ENCODE data around the gene CYBB.

Gene CYBB

GRCh38 chrX:37840931-37841330 lies 61.1 kb downstream of the CYBB start:
- DNase-seq (ENCODE audit: low read depth, low spot score), result no peak

- no peak for DNase-seq (ENCODE audit: low read depth, low spot score)
These were observed 64.8 kb downstream of the CYBB start for GRCh38 chrX:37844622-37845021.

- DNase-seq (ENCODE audit: low read depth, low spot score), result peak; percentile 15
These were observed 66.3 kb downstream of the CYBB start for GRCh38 chrX:37846141-37846540.

DNA sequence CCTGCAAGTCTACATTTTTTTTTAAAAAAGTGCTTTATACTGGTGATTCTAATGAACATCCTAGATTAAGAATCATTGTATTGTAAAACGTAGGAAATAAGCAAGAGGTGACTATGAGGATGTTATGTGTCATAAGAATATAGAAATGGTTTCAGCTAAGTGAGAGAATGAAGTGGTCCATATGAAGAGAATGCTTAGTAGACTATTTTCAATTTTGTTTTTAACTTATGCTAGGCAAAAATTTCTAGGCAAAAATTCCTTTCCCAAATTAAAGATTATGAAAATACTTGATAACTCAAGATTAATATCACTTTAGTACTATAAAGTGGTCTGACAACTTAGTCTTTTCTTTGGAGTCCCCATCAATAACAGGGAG lies 66.7 kb downstream of the CYBB start:
- no peak for DNase-seq (ENCODE audit: low read depth, low spot score)

GRCh38 chrX:37846934-37847732 lies 67.3 kb downstream of the CYBB start, which contains the start of gene DYNLT3:
DYNLT3 (minus strand) TSS chrX:37847571; CDS start chrX:37847510, 61 bp downstream.
- DNase-seq (ENCODE audit: low read depth, low spot score), result peak; percentile 84

DNA sequence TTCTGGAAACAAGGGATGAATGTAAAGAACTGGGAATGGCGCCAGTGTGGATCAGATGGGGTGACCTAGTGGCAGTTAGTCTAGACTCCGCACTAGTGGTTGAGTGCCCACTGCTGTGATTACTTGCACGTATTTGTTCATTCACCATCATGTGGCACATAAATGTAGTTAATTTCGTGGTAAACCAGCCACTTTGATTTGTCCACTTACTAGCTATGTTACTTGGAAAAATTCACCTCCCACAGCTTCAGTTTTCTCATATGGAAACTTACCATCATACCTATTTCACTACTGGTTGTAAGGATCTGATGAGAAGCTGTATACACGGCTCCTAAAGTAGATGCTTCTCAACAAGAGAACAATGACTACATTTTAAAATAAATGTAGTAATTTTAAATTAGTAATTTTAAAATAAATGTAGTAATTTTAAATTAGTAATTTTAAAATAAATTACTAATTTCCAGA lies 67.9 kb downstream of the CYBB start:
- DNase-seq (ENCODE audit: low read depth, low spot score), result no peak

DNA sequence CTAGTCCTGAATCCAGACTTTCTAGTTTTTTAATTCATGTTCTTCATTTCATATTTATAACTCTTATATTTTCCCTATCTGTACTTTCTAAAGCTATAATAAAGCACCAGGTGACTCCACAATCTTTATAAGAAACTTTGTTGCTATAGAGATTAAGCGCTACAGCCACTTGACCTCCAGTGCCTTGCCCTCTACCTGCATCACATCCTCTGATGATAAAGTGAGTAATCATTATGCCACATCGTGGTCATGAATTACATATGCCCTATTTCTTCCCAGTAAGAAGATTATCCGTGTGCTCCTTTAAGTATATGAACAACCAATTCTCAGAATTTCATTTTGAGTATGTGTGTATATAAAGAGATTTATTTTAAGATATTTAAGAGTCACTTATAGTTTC lies 74.3 kb downstream of the CYBB start:
- DNase-seq (ENCODE audit: low read depth, low spot score), result no peak

GRCh38 chrX:37854748-37855147 lies 74.9 kb downstream of the CYBB start:
- no peak for DNase-seq (ENCODE audit: low read depth, low spot score)

GRCh38 chrX:37860721-37861120 lies 80.9 kb downstream of the CYBB start:
- DNase-seq (ENCODE audit: low read depth, low spot score), result no peak

DNA sequence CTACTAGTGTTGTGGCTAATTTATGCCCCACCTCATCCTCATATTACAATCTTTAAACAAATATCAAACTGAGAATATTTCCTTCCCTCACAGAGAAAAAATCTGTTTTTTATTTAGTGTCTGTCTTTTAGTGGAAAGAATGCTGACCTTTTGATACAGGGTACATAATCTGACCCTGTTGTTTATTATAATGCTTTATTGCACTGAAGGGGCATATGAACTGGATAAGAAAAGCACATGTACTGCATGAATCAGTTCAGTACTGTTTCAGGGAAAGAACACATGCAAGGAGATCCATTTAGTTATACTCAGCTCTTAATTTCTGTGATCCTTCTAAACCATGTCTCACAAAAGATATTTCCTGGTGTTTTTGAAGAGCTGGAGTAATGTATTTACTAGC lies 83.0 kb downstream of the CYBB start:
- DNase-seq (ENCODE audit: low read depth, low spot score), result no peak
